Peyer's patch (tissue), 4 donors: ENCODE results near the gene CHFR.

ENCODE experiments used
- POLR2A ChIP-seq, 2 donors: fragments of 450-650 bp; IDR thresholded peaks; one replicate each; pipeline ENCODE4 v1.5.1; 2017; ENCODE audit warnings: antibody characterized with exemption in 2 of 2, mild to moderate bottlenecking in 2 of 2, moderate library complexity in 2 of 2
- TF ChIP-seq, protein P1 (sequence below), 6 experiments: fragments of 450-650 bp in 4 of 6; fragments of 200-600 bp in 2 of 6; sonication (generic) in 1 of 6; IDR thresholded peaks; one replicate each; pipeline ENCODE4 v1.5.1; 2017 to 2019; ENCODE audit warnings: antibody characterized with exemption in 6 of 6, mild to moderate bottlenecking in 3 of 6, moderate library complexity in 1 of 6

DNA sequence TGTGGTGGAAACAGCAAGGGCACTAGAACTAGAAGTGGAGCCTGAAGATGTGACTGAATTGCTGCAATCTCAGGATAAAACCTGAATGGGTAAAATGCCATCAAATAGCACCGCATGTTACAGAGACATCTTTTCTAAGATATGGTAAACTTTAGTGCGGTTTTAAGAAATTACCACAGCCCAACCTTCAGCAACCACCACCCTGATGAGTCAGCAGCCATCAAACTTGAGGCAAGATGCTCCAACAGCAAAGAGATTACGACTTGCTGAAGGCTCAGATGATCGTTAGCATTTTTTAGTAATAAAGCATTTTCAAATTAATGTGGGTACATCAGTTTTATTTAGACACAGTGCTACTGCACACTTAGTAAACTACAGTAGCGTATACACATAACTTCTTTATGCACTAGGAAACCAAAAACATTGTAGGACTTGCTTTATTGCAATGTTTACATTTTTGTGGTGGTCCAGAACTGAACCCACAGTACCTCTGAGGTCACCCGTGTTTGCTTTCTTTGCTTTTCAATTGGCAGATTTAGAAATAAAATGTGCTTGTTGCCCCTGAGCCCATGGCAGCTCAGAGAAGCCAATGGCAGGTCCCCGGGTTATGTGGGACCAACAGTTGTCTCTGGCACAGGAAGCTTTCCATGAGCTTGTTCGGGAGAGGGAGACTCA, 74.6 kb downstream of the CHFR start:
- TF ChIP-seq, protein P1, sequence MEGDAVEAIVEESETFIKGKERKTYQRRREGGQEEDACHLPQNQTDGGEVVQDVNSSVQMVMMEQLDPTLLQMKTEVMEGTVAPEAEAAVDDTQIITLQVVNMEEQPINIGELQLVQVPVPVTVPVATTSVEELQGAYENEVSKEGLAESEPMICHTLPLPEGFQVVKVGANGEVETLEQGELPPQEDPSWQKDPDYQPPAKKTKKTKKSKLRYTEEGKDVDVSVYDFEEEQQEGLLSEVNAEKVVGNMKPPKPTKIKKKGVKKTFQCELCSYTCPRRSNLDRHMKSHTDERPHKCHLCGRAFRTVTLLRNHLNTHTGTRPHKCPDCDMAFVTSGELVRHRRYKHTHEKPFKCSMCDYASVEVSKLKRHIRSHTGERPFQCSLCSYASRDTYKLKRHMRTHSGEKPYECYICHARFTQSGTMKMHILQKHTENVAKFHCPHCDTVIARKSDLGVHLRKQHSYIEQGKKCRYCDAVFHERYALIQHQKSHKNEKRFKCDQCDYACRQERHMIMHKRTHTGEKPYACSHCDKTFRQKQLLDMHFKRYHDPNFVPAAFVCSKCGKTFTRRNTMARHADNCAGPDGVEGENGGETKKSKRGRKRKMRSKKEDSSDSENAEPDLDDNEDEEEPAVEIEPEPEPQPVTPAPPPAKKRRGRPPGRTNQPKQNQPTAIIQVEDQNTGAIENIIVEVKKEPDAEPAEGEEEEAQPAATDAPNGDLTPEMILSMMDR (IDR thresholded peaks at IDR 0.05): no peak
- TF ChIP-seq POLR2A (IDR thresholded peaks at IDR 0.05): no peak
